DOHH2 (cell line): ENCODE measurements around the gene DNAJC28.

Source experiments
- H3F3A ChIP-seq: fragments of 200-600 bp; sonication (generic), shearing (Covaris generic); 2 replicates; pipeline ENCODE4 v1.6.0; 2016; ENCODE audit warnings: antibody characterized with exemption, mild to moderate bottlenecking; ENCODE audit not compliant: control insufficient read depth, insufficient read depth
- H3K27ac ChIP-seq: fragments of 200-600 bp; sonication (generic); 2 replicates; pipeline ENCODE4 v1.5.1; 2014; ENCODE audit warnings: low read depth, mild to moderate bottlenecking, low read length, moderate library complexity
- H3K27me3 ChIP-seq: fragments of 200-600 bp; sonication (generic); 2 replicates; pipeline ENCODE4 v1.6.1; 2014; ENCODE audit warnings: mild to moderate bottlenecking, low read length, mixed read lengths; ENCODE audit not compliant: control insufficient read depth
- H3K36me3 ChIP-seq: fragments of 200-600 bp; sonication (generic); 2 replicates; pipeline ENCODE4 v1.6.1; 2014; ENCODE audit warnings: mild to moderate bottlenecking, low read length, moderate library complexity, mixed read lengths; ENCODE audit not compliant: control insufficient read depth
- H3K4me1 ChIP-seq: fragments of 200-600 bp; sonication (generic); 2 replicates; pipeline ENCODE4 v1.6.1; 2014; ENCODE audit warnings: mild to moderate bottlenecking, low read length, mixed read lengths; ENCODE audit not compliant: control insufficient read depth
- H3K4me2 ChIP-seq: fragments of 200-600 bp; sonication (generic); 2 replicates; pipeline ENCODE4 v1.6.0; 2014; ENCODE audit warnings: mild to moderate bottlenecking, low read length, moderate library complexity
- H3K4me3 ChIP-seq: fragments of 200-600 bp; sonication (generic); 2 replicates; pipeline ENCODE4 v1.5.1; 2014; ENCODE audit warnings: mild to moderate bottlenecking, low read length, mixed read lengths
- H3K79me2 ChIP-seq: fragments of 200-600 bp; sonication (generic); 2 replicates; pipeline ENCODE4 v1.6.1; 2014; ENCODE audit warnings: mild to moderate bottlenecking, low read length, mixed read lengths; ENCODE audit not compliant: control insufficient read depth
- H3K9me2 ChIP-seq: fragments of 200-600 bp; sonication (generic); replicated peaks from 2 replicates; pipeline ENCODE4 v1.6.1; 2014; ENCODE audit warnings: mild to moderate bottlenecking, low read length, mixed read lengths; ENCODE audit not compliant: control insufficient read depth
- H3K9me3 ChIP-seq: fragments of 200-600 bp; sonication (generic); 2 replicates; pipeline ENCODE4 v1.6.1; 2014; ENCODE audit warnings: antibody characterized with exemption, low read length, mixed read lengths; ENCODE audit not compliant: control insufficient read depth, insufficient read depth
- H4K20me1 ChIP-seq: fragments of 200-600 bp; sonication (generic); 2 replicates; pipeline ENCODE4 v1.6.0; 2014; ENCODE audit warnings: low read depth, mild to moderate bottlenecking, antibody characterized with exemption, low read length, moderate library complexity; ENCODE audit not compliant: control insufficient read depth, insufficient read depth
- CTCF ChIP-seq: fragments of 200-600 bp; sonication (generic); IDR thresholded peaks from one replicate; pipeline ENCODE4 v1.5.1; 2014; ENCODE audit warnings: antibody characterized with exemption, mild to moderate bottlenecking, low read depth, low read length; ENCODE audit not compliant: poor library complexity, severe bottlenecking
- EZH2phosphoT487 ChIP-seq: fragments of 200-600 bp; sonication (generic); IDR thresholded peaks from 2 replicates; pipeline ENCODE4 v1.6.1; 2017; ENCODE audit warnings: borderline replicate concordance, mild to moderate bottlenecking, antibody characterized with exemption, low read length, moderate library complexity, mixed read lengths

Gene DNAJC28

DNA sequence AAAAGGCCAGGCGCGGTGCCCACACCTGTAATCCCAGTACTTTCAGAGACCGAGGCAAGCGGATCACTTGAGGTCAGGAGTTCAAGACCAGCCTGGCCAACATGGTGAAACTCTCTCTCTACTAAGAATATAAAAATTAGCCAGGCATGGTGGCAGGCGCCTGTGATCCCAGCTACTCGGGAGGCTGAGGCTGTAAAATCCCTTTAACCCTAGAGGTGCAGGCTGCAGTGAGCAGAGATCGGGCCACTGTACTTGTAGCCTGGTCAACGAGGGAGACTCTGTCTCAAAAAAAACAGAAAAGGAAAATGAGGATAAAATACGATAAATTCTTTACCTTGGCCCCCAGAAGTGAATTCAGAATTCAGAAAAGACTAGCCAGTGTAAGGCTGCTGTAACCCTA is 13.3 kb downstream of the DNAJC28 start:
- H3K4me3 ChIP-seq, result peak overlapping the region; percentile 76
- no peaks in the 10 kb centered on the region for H4K20me1 ChIP-seq
- H3K27me3 ChIP-seq, result no peaks in the 10 kb centered on the region
- TF ChIP-seq CTCF (no peak), EZH2phosphoT487 (no peak)
- no peaks in the 10 kb centered on the region for H3K9me2 ChIP-seq
- no peak overlapping the region for H3K27ac ChIP-seq
- peaks cover 52% of the 10 kb centered on the region for H3K79me2 ChIP-seq
- H3K9me3 ChIP-seq, result no peaks in the 10 kb centered on the region
- H3K4me2 ChIP-seq, result peak overlapping the region; percentile 84
- 0 out of 2 replicates have a peak, but pooled peaks cover 2% of the 10 kb centered on the region for H3K36me3 ChIP-seq
- peaks cover 2% of the 10 kb centered on the region; the same call in 1 of the 2 replicates for H3F3A ChIP-seq
- peaks cover 13% of the 10 kb centered on the region for H3K4me1 ChIP-seq

GRCh38 chr21:33477066-33477465 is 14.4 kb downstream of the DNAJC28 start:
- Histone ChIP-seq H3K79me2 (peaks cover 60% of the 10 kb centered on the region), H3K36me3 (peaks cover 2% of the 10 kb centered on the region; the same call in 1 of the 2 replicates)

DNA sequence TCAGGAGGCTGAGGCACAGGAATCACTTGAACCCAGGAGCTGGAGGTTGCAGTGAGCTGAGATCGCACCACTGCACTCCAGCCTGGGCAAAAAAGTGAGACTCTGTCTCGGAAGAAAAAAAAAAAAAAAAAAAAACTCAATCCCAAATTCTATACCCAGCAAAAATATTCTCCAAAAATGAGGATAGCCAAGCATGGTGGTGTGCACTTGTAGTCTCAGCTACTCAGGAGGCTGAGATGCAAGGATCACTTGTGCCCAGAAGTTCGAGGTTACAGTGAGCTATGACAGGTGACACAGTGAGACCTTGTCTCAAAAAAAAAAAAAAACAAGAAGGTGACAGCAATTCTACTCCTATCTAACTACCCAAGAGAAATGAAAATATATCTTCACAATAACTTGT is 18.2 kb downstream of the DNAJC28 start:
- H3K4me1 ChIP-seq, result peaks cover 3% of the 10 kb centered on the region

More at GRCh38 chr21:33477066-33477465, 14.4 kb downstream of the DNAJC28 start:
- Histone ChIP-seq H3F3A (peaks cover under 1% of the 10 kb centered on the region; the same call in 1 of the 2 replicates), H3K4me1 (peaks cover 13% of the 10 kb centered on the region), H3K9me2 (no peaks in the 10 kb centered on the region), H3K4me2 (no peak overlapping the region), H3K4me3 (no peak overlapping the region), H4K20me1 (no peaks in the 10 kb centered on the region), H3K27ac (no peak overlapping the region), H3K9me3 (no peaks in the 10 kb centered on the region), H3K27me3 (no peaks in the 10 kb centered on the region)
- no peak for TF ChIP-seq CTCF
- no peak for TF ChIP-seq EZH2phosphoT487

More for the DNA sequence above, 18.2 kb downstream of the DNAJC28 start:
- TF ChIP-seq CTCF (no peak), EZH2phosphoT487 (no peak)
- Histone ChIP-seq H3K4me2 (no peak overlapping the region), H4K20me1 (no peaks in the 10 kb centered on the region), H3K9me3 (no peaks in the 10 kb centered on the region), H3K27ac (no peak overlapping the region), H3K36me3 (peaks cover 2% of the 10 kb centered on the region; the same call in 1 of the 2 replicates), H3K4me3 (no peak overlapping the region), H3K9me2 (no peaks in the 10 kb centered on the region), H3F3A (no peaks in the 10 kb centered on the region), H3K27me3 (no peaks in the 10 kb centered on the region), H3K79me2 (peaks cover 63% of the 10 kb centered on the region)
